ENCODE measurements around the gene ZNF221.

DNA sequence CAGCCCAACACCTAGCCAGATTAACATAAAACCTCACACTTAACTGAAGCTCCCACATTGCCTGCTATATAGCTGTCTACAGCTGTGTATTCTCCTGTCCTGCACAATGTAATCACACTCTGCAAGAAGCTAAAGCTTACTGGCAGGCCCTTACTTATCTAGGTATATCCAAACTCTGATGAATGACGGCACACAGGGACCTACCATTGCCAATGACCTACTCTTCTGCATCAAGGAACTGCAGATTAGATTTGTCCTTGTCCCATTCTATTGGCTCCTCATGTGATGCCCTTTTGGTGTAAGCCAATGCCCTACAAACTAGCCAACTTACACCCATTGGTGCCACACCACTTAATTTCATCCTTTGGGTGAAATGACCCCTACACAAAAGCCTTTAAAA, 42.4 kb upstream of the ZNF221 start:
- TF ChIP-seq, protein P1, sequence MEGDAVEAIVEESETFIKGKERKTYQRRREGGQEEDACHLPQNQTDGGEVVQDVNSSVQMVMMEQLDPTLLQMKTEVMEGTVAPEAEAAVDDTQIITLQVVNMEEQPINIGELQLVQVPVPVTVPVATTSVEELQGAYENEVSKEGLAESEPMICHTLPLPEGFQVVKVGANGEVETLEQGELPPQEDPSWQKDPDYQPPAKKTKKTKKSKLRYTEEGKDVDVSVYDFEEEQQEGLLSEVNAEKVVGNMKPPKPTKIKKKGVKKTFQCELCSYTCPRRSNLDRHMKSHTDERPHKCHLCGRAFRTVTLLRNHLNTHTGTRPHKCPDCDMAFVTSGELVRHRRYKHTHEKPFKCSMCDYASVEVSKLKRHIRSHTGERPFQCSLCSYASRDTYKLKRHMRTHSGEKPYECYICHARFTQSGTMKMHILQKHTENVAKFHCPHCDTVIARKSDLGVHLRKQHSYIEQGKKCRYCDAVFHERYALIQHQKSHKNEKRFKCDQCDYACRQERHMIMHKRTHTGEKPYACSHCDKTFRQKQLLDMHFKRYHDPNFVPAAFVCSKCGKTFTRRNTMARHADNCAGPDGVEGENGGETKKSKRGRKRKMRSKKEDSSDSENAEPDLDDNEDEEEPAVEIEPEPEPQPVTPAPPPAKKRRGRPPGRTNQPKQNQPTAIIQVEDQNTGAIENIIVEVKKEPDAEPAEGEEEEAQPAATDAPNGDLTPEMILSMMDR (IDR thresholded peaks at IDR 0.05): no peak
- no peak for TF ChIP-seq EZH2 (IDR thresholded peaks at IDR 0.05; ENCODE audit: borderline replicate concordance, insufficient read depth, low read depth, low read length, poor library complexity, severe bottlenecking)
